ENCODE results near the gene KRTAP4-11. TPM values are rescaled to one million over a fixed set of nuclear protein-coding genes. Genes with fewer than 3 reads are reported as not detected.
"Not testable (repeated sequence)": the region's sequence is repeated elsewhere in the genome, so short reads cannot be mapped to it uniquely, and the experiment has no call there.

Gene KRTAP4-11
- total RNA-seq, 1 donor from 2014 or later = not detected

DNA sequence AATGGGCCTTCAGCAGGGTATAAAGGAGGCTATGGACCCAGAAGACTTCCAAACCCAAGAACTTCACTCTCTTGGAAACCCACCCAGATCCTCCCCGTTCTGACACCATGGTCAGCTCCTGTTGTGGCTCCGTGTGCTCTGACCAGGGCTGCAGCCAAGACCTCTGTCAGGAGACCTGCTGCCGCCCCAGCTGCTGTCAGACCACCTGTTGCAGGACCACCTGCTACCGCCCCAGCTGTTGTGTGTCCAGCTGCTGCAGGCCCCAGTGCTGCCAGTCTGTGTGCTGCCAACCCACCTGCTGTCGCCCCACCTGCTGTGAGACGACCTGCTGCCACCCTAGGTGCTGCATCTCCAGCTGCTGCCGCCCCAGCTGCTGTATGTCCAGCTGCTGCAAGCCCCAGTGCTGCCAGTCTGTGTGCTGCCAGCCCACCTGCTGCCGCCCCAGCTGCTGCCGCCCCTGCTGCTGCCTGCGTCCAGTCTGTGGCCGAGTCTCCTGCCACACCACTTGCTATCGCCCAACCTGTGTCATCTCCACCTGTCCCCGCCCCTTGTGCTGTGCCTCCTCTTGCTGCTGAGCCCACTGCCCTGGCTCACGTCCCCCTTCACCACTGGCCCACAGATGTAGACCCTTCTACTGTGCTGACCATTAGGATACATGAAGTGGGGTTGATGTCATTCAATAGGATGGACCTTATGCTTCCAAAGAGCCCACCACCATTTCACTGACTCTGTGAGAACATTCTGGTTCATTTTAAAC is 33.9 kb downstream of the KRTAP4-11 start, which contains the start of gene KRTAP4-7:
KRTAP4-7 (plus strand) TSS at position 51 of the 757 bp plus-strand sequence; CDS start at position 108, 57 bp downstream.
- DNase-seq (ENCODE audit: low read depth, low spot score) = not testable (repeated sequence)

DNA sequence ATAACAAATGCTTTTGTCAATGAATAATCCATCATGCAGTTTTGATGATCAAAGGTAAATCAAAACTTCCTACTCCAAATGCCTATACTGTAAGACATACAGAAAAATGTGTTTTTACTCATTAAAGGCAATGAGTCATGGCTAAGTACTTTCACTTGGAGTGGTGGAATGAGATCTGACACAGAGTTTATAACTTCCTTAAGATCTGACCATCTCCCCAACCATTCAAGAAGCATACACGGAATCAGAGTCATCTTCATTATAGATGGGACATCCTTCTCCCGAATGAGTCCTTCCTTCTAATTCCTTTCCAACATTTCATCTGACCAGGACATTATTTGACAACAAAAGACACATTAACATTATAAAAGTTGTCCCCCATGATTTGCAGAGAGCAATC is 34.7 kb downstream of the KRTAP4-11 start:
- not testable (repeated sequence) for DNase-seq (ENCODE audit: low read depth, low spot score)

GRCh38 chr17:41082626-41083025 is 35.5 kb downstream of the KRTAP4-11 start:
- no peak for DNase-seq (ENCODE audit: low read depth, low spot score)

GRCh38 chr17:41076788-41077187 is 41.4 kb downstream of the KRTAP4-11 start:
- DNase-seq (ENCODE audit: low read depth, low spot score) = no peak

GRCh38 chr17:41073676-41074075 is 44.5 kb downstream of the KRTAP4-11 start:
- DNase-seq (ENCODE audit: low read depth, low spot score) = no peak

- DNase-seq (ENCODE audit: low read depth, low spot score) = no peak
These were observed 46.4 kb downstream of the KRTAP4-11 start for GRCh38 chr17:41071606-41072360.

DNA sequence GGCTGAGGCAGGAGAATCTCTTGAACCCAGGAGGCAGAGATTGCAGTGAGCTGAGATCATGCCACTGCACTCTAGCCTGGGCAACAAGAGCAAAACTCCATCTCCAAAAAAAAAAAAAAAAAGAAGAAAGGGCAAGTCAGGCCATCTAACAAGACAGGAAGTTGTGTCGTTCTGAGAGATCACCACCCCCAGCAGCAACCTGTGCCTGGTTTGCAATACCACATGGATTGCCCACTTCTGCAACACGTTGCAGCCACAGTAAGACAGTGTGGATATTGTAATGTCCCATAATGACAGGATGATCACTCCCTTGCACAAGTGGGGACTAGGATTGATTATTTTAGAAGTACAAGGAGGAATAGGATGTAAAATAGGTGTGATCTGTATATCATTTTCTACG is 49.1 kb downstream of the KRTAP4-11 start:
- no peak for DNase-seq (ENCODE audit: low read depth, low spot score)

DNA sequence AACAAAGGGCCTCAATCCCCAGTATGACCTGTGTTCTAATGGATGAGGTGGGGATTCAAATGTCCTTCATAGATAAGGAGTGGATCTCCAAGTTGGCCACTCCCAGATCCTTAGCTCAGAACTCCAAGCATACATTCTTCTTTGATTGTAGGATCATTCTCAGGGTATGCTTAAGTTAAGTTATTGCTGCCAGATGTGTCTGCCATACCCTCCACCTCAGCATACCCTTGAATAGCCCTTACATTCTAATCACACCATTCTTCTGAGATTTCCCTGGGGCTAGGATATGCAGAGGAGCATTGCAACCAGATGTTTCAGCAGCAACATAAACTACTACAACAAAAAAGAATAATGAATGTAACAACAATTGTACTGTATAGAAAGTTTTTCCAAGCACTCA is 50.9 kb downstream of the KRTAP4-11 start:
- DNase-seq (ENCODE audit: low read depth, low spot score) = no peak

Other genes with a start within 250 kb of the KRTAP4-11 start
- not detected in 2 replicates for gene KRT20, start 233.1 kb downstream of the KRTAP4-11 start, total RNA-seq
- not detected in 2 replicates for gene KRT23, start 180.7 kb downstream of the KRTAP4-11 start, total RNA-seq
- gene KRT39, start 151.4 kb downstream of the KRTAP4-11 start, total RNA-seq = not detected in 2 replicates
- gene KRT40, start 134.0 kb downstream of the KRTAP4-11 start, total RNA-seq = not detected in 2 replicates
- not detected in 2 replicates for gene KRTAP3-3, start 124.2 kb downstream of the KRTAP4-11 start, total RNA-seq
- not detected in 2 replicates for gene KRTAP3-2, start 118.5 kb downstream of the KRTAP4-11 start, total RNA-seq
- gene KRTAP3-1, start 109.2 kb downstream of the KRTAP4-11 start, total RNA-seq = not detected in 2 replicates
- gene KRTAP1-5, start 91.2 kb downstream of the KRTAP4-11 start, total RNA-seq = not detected in 2 replicates
- gene KRTAP1-4, start 88.2 kb downstream of the KRTAP4-11 start, total RNA-seq = not detected in 2 replicates
- not detected in 2 replicates for gene KRTAP1-3, start 83.5 kb downstream of the KRTAP4-11 start, total RNA-seq
- gene KRTAP1-1, start 76.9 kb downstream of the KRTAP4-11 start, total RNA-seq = not detected in 2 replicates
- not detected in 2 replicates for gene KRTAP2-1, start 71.1 kb downstream of the KRTAP4-11 start, total RNA-seq
- not detected in 2 replicates for gene KRTAP2-2, start 63.1 kb downstream of the KRTAP4-11 start, total RNA-seq
- not detected in 2 replicates for gene KRTAP2-3, start 58.3 kb downstream of the KRTAP4-11 start, total RNA-seq
- not detected in 2 replicates for gene KRTAP2-4, start 52.5 kb downstream of the KRTAP4-11 start, total RNA-seq
- gene KRTAP4-7, start 34.2 kb downstream of the KRTAP4-11 start, total RNA-seq = not detected in 2 replicates
- not detected in 2 replicates for gene KRTAP4-8, start 20.2 kb downstream of the KRTAP4-11 start, total RNA-seq
- gene KRTAP4-16, start 16.2 kb downstream of the KRTAP4-11 start, total RNA-seq = not detected in 2 replicates
- not detected in 2 replicates for gene KRTAP4-9, start 13.0 kb downstream of the KRTAP4-11 start, total RNA-seq
- gene KRTAP4-12, start 5.8 kb upstream of the KRTAP4-11 start, total RNA-seq = not detected in 2 replicates
- gene KRTAP4-6, start 22.2 kb upstream of the KRTAP4-11 start, total RNA-seq = not detected in 2 replicates
- gene KRTAP4-5, start 31.5 kb upstream of the KRTAP4-11 start, total RNA-seq = not detected in 2 replicates
- not detected in 2 replicates for gene KRTAP4-4, start 42.4 kb upstream of the KRTAP4-11 start, total RNA-seq
- not detected in 2 replicates for gene KRTAP4-3, start 49.8 kb upstream of the KRTAP4-11 start, total RNA-seq
- gene KRTAP4-2, start 59.8 kb upstream of the KRTAP4-11 start, total RNA-seq = not detected in 2 replicates
- gene KRTAP4-1, start 66.5 kb upstream of the KRTAP4-11 start, total RNA-seq = not detected in 2 replicates
- gene KRTAP9-1, start 71.5 kb upstream of the KRTAP4-11 start, total RNA-seq = not detected in 2 replicates
- gene KRTAP9-2, start 108.3 kb upstream of the KRTAP4-11 start, total RNA-seq = not detected in 2 replicates
- gene KRTAP9-3, start 114.1 kb upstream of the KRTAP4-11 start, total RNA-seq = not detected in 2 replicates
- gene KRTAP9-8, start 119.6 kb upstream of the KRTAP4-11 start, total RNA-seq = not detected in 2 replicates
- gene KRTAP9-4, start 131.3 kb upstream of the KRTAP4-11 start, total RNA-seq = not detected in 2 replicates
- gene KRTAP9-9, start 137.0 kb upstream of the KRTAP4-11 start, total RNA-seq = not detected in 2 replicates
- gene KRTAP9-6, start 147.0 kb upstream of the KRTAP4-11 start, total RNA-seq = not detected in 2 replicates
- gene KRTAP9-7, start 157.3 kb upstream of the KRTAP4-11 start, total RNA-seq = not detected in 2 replicates
- gene KRTAP29-1, start 184.5 kb upstream of the KRTAP4-11 start, total RNA-seq = not detected in 2 replicates
- gene KRTAP16-1, start 190.9 kb upstream of the KRTAP4-11 start, total RNA-seq = not detected in 2 replicates
- gene KRTAP17-1, start 197.3 kb upstream of the KRTAP4-11 start, total RNA-seq = not detected in 2 replicates
- not detected in 2 replicates for gene KRT33A, start 232.5 kb upstream of the KRTAP4-11 start, total RNA-seq